K562 (cell line): ENCODE results near the gene TMEM181. TPM values are rescaled to one million over a fixed set of nuclear protein-coding genes. Genes with fewer than 3 reads are reported as not detected.
A peak's percentile ranks its signal among the peaks of the same experiment; 100 is the strongest.

Source experiments
- ATF7 ChIP-seq: fragments of 450-650 bp; IDR thresholded peaks from 2 replicates; pipeline ENCODE4 v1.7.1; 2014; ENCODE audit warnings: mild to moderate bottlenecking, moderate library complexity
- CEBPG ChIP-seq, 3 experiments: fragments of 200-800 bp in 1 of 3; sonication (Bioruptor generic) in 1 of 3; sonication (generic) in 1 of 3; formaldehyde crosslinking in 1 of 3; IDR thresholded peaks in 2 of 3; conservative IDR thresholded peaks in 1 of 3; 2 replicates each; pipeline versions ENCODE4 v1.6.1 to v1.8.0; 2016 to 2022; ENCODE audit warnings: missing compliant biosample characterization in 2 of 3, missing genetic modification characterization in 2 of 3, mild to moderate bottlenecking in 1 of 3, missing genetic modification reagents in 1 of 3
- CXXC5 ChIP-seq: fragments of 250-450 bp; sonication (Bioruptor Pico); IDR thresholded peaks from 2 replicates; pipeline ENCODE4 v1.8.0; 2022; ENCODE audit warnings: inconsistent platforms, mild to moderate bottlenecking, moderate library complexity
- FOS ChIP-seq: IDR thresholded peaks from 3 replicates; pipeline ENCODE4 v1.6.1; 2011; ENCODE audit not compliant: insufficient read length; ENCODE audit errors: extremely low read depth
- FOXA3 ChIP-seq, 2 experiments: fragments of 450-650 bp in 1 of 2; sonication (generic) in 1 of 2; formaldehyde crosslinking; IDR thresholded peaks in 1 of 2; conservative IDR thresholded peaks in 1 of 2; 2 replicates each; pipeline versions ENCODE4 v1.4.0 to v1.8.0; 2020 to 2022; ENCODE audit warnings: mild to moderate bottlenecking in 2 of 2, missing genetic modification reagents in 1 of 2
- IFI16 ChIP-seq: fragments of 250-450 bp; sonication (Bioruptor Pico); IDR thresholded peaks from 2 replicates; pipeline ENCODE4 v2.1.2; 2022; ENCODE audit warnings: mild to moderate bottlenecking, inconsistent platforms
- KDM1A ChIP-seq, 2 experiments: fragments of 450-650 bp; IDR thresholded peaks; 2 replicates each; pipeline ENCODE4 v1.6.1; 2016; ENCODE audit warnings: mild to moderate bottlenecking in 2 of 2
- KDM5B ChIP-seq: fragments of 200-600 bp; sonication (generic); IDR thresholded peaks from 2 replicates; pipeline ENCODE4 v1.6.1; 2012; ENCODE audit warnings: low read depth, mild to moderate bottlenecking, moderate library complexity, low read length, control low read depth, inconsistent platforms; ENCODE audit not compliant: insufficient replicate concordance
- MAFG ChIP-seq: fragments of 450-650 bp; conservative IDR thresholded peaks from 2 replicates; pipeline ENCODE4 v1.6.1; 2016; ENCODE audit warnings: missing genetic modification characterization, missing compliant biosample characterization
- MEF2A ChIP-seq: IDR thresholded peaks from 2 replicates; pipeline ENCODE4 v1.6.1; 2011; ENCODE audit warnings: low read depth, mild to moderate bottlenecking, low read length, moderate library complexity; ENCODE audit not compliant: control insufficient read depth
- MEIS2 ChIP-seq: fragments of 450-650 bp; IDR thresholded peaks from 2 replicates; pipeline ENCODE4 v1.6.1; 2014; ENCODE audit warnings: mild to moderate bottlenecking; ENCODE audit not compliant: partially characterized antibody
- NFIC ChIP-seq: fragments of 450-650 bp; IDR thresholded peaks from 2 replicates; pipeline ENCODE4 v1.6.1; 2017; ENCODE audit warnings: mild to moderate bottlenecking, inconsistent platforms
- NR1H2 ChIP-seq: sonication (generic); formaldehyde crosslinking; IDR thresholded peaks from 2 replicates; pipeline ENCODE4 v1.4.0; 2020; ENCODE audit warnings: mild to moderate bottlenecking, missing genetic modification reagents
- SMAD3 ChIP-seq: fragments of 450-650 bp; formaldehyde crosslinking; conservative IDR thresholded peaks from 2 replicates; pipeline ENCODE4 v1.4.0; 2020; ENCODE audit warnings: mild to moderate bottlenecking
- SOX6 ChIP-seq: fragments of 450-650 bp; IDR thresholded peaks from 2 replicates; pipeline ENCODE4 v1.6.1; 2014; ENCODE audit warnings: mild to moderate bottlenecking
- SRSF9 ChIP-seq: fragments of 200-400 bp; formaldehyde crosslinking; IDR thresholded peaks from 2 replicates; pipeline ENCODE4 v1.6.1; 2017; ENCODE audit warnings: low read depth, low read length, borderline replicate concordance
- ZNF232 ChIP-seq: sonication (generic); formaldehyde crosslinking; IDR thresholded peaks from 2 replicates; pipeline ENCODE4 v1.8.0; 2022; ENCODE audit warnings: mild to moderate bottlenecking, missing genetic modification reagents
- ZNF253 ChIP-seq: fragments of 250-450 bp; sonication (Bioruptor Pico); conservative IDR thresholded peaks from 2 replicates; pipeline ENCODE4 v1.6.1; 2021; ENCODE audit warnings: mild to moderate bottlenecking
- ZNF785 ChIP-seq: fragments of 250-450 bp; sonication (Bioruptor Pico); IDR thresholded peaks from 2 replicates; pipeline ENCODE4 v1.4.0; 2020; ENCODE audit warnings: mild to moderate bottlenecking
- polyA plus RNA-seq, 8 experiments: library from polyadenylated mRNA; depleted of rRNA in 4 of 8; stranded (reverse) in 5 of 8; unstranded in 3 of 8; fragments of >200 nt; fragmentation: Nextera tagmentation in 2 of 8; fragmentation: Illumina TruSeq in 1 of 8; extraction: Ambion mirVana in 2 of 8; extraction: Trizol in 1 of 8; gene quantifications; 2 replicates each; pipeline versions ENCODE4 v1.2.1 to v1.2.3, GENCODE V29; 2011 to 2014; ENCODE audit warnings: inconsistent platforms in 1 of 8, missing spikeins in 1 of 8
- total RNA-seq, 7 experiments: library from RNA; depleted of rRNA in 6 of 7; stranded (reverse); fragments of >200 nt in 6 of 7; fragmentation: Illumina TruSeq in 2 of 7; extraction: Trizol in 2 of 7; gene quantifications; 2 replicates each; pipeline versions ENCODE4 v1.2.1 to v1.2.3, GENCODE V29; 2011 to 2021; ENCODE audit warnings: low replicate concordance in 1 of 7
- TF ChIP-seq, protein P1 (sequence below): sonication (generic); formaldehyde crosslinking; IDR thresholded peaks from 2 replicates; pipeline ENCODE4 v1.8.0; 2022; ENCODE audit warnings: mild to moderate bottlenecking, missing genetic modification reagents, borderline replicate concordance
- TF ChIP-seq, protein P2 (sequence below): fragments of 450-650 bp; formaldehyde crosslinking; IDR thresholded peaks from 2 replicates; pipeline ENCODE4 v1.4.0; 2022; ENCODE audit warnings: missing genetic modification characterization
- TF ChIP-seq, protein P3 (sequence below): fragments of 250-450 bp; sonication (Bioruptor Pico); IDR thresholded peaks from 2 replicates; pipeline ENCODE4 v1.8.0; 2021; ENCODE audit warnings: mild to moderate bottlenecking, moderate library complexity

The TMEM181 gene
- total and polyA plus RNA-seq, 9 of the 15 experiments (the other 6 are each of a cell fraction or from before 2014, with no cell fraction given): 5.6 to 27.2 (median 19.9) TPM

DNA sequence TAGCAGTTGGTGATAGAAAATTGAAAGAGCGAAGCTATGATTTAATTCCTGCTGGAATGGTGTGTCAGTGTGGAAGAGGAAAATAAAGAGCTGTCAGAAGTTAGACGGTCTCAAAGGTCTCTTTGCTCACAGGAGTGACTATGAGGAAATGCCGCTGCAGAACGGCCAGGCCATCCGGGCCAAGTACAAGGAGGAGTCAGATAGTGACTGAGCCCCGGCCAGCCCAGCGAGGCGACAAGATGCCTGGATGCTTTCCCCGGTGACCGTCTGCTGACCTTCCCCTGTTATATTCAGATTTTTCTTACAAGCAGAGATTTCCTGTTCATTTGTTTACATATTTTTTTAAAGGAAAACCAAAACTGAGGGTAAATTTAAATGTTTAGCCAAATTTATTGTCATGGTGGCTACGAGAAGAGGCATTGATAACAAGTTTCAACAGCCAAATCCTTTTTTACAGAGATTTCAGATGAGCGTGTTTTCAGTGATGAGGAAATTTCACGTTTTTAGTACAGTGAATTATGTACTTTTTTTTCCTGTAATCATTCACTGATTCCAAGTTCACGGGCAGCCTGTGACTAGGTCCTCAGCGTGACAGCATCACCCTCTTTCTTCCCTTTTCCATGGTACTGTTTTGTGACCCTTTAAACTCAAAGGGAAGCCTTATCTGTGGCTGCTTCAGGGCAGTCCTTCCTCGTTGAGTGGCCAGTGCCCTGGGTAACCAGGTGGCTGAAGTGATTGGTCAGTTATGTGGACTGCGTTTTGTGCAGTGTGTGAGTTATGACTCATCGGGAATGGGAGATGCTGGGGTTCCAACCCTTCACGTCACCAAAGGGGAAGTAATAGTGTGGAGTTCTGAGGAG is 72.0 kb downstream of the TMEM181 start (continued):
- TF ChIP-seq, protein P1, sequence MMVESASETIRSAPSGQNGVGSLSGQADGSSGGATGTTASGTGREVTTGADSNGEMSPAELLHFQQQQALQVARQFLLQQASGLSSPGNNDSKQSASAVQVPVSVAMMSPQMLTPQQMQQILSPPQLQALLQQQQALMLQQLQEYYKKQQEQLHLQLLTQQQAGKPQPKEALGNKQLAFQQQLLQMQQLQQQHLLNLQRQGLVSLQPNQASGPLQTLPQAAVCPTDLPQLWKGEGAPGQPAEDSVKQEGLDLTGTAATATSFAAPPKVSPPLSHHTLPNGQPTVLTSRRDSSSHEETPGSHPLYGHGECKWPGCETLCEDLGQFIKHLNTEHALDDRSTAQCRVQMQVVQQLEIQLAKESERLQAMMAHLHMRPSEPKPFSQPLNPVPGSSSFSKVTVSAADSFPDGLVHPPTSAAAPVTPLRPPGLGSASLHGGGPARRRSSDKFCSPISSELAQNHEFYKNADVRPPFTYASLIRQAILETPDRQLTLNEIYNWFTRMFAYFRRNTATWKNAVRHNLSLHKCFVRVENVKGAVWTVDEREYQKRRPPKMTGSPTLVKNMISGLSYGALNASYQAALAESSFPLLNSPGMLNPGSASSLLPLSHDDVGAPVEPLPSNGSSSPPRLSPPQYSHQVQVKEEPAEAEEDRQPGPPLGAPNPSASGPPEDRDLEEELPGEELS (CRISPR knock-in tag): no peak
- no peak for TF ChIP-seq SRSF9
- no peak for TF ChIP-seq ZNF785
- TF ChIP-seq MAFG (tag): 0 out of 2 replicates have a peak, but pooled peaks have one; percentile 27
- TF ChIP-seq, protein P2, sequence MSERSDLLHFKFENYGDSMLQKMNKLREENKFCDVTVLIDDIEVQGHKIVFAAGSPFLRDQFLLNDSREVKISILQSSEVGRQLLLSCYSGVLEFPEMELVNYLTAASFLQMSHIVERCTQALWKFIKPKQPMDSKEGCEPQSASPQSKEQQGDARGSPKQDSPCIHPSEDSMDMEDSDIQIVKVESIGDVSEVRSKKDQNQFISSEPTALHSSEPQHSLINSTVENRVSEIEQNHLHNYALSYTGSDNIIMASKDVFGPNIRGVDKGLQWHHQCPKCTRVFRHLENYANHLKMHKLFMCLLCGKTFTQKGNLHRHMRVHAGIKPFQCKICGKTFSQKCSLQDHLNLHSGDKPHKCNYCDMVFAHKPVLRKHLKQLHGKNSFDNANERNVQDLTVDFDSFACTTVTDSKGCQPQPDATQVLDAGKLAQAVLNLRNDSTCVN (CRISPR knock-in tag): no peak
- no peak for TF ChIP-seq KDM5B
- no peak for TF ChIP-seq SMAD3 (CRISPR knock-in tag)
- peak; percentile 53 to 59 for TF ChIP-seq KDM1A (IDR thresholded peaks at IDR 0.05)
- no peak for TF ChIP-seq MEF2A
- no peak for TF ChIP-seq NFIC
- TF ChIP-seq CXXC5 (CRISPR knock-in tag): no peak; the same call in 1 of the 2 replicates
- 0 out of 4 replicates have a peak, but pooled peaks of 1 of the 2 experiments have one; percentile 44 for TF ChIP-seq FOXA3 (CRISPR knock-in tag; conservative IDR thresholded peaks at IDR 0.05 in 1 of 2, IDR thresholded peaks at IDR 0.05 in 1 of 2)
- TF ChIP-seq NR1H2 (CRISPR knock-in tag): no peak
- no peak for TF ChIP-seq IFI16 (CRISPR knock-in tag)
- no peak for TF ChIP-seq ZNF232
- peak; percentile 74 for TF ChIP-seq MEIS2
- TF ChIP-seq FOS: peak; percentile 71
- peak; percentile 49 for TF ChIP-seq SOX6
- TF ChIP-seq ATF7: peak; percentile 88
- no peak for TF ChIP-seq ZNF253 (CRISPR knock-in tag)
- no peak for TF ChIP-seq CEBPG (CRISPR knock-in tag; IDR thresholded peaks at IDR 0.05)
- no peak for TF ChIP-seq CEBPG (tag; conservative IDR thresholded peaks at IDR 0.05 in 1 of 2, IDR thresholded peaks at IDR 0.05 in 1 of 2)
- TF ChIP-seq, protein P3, sequence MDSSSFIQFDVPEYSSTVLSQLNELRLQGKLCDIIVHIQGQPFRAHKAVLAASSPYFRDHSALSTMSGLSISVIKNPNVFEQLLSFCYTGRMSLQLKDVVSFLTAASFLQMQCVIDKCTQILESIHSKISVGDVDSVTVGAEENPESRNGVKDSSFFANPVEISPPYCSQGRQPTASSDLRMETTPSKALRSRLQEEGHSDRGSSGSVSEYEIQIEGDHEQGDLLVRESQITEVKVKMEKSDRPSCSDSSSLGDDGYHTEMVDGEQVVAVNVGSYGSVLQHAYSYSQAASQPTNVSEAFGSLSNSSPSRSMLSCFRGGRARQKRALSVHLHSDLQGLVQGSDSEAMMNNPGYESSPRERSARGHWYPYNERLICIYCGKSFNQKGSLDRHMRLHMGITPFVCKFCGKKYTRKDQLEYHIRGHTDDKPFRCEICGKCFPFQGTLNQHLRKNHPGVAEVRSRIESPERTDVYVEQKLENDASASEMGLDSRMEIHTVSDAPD (CRISPR knock-in tag): no peak
